Neuronal stem cell (in vitro differentiated cells): ENCODE measurements around the gene NEU4.
A peak's percentile ranks its signal among the peaks of the same experiment; 100 is the strongest.

Experiments used
- DNase-seq: peaks from one replicate; pipeline ENCODE4 v3.0.0-alpha.2; 2013; ENCODE audit warnings: low spot score
- H2AFZ ChIP-seq: one replicate; pipeline ENCODE4 v1.6.1; 2013; ENCODE audit warnings: mild to moderate bottlenecking, low read length, inconsistent platforms
- H2AK5ac ChIP-seq: 2 replicates; pipeline ENCODE4 v1.6.1; 2013; ENCODE audit warnings: low read depth, mild to moderate bottlenecking, inconsistent platforms, low read length, moderate library complexity, mixed read lengths
- H2BK120ac ChIP-seq: 2 replicates; pipeline ENCODE4 v1.6.1; 2013; ENCODE audit warnings: low read depth, mild to moderate bottlenecking, inconsistent platforms, low read length, moderate library complexity, mixed read lengths
- H2BK12ac ChIP-seq: one replicate; pipeline ENCODE4 v1.6.1; 2013; ENCODE audit warnings: low read length, inconsistent platforms
- H2BK15ac ChIP-seq: 2 replicates; pipeline ENCODE4 v1.6.1; 2013; ENCODE audit warnings: mild to moderate bottlenecking, low read length, inconsistent platforms, mixed read lengths
- H2BK5ac ChIP-seq: one replicate; pipeline ENCODE4 v1.6.1; 2013; ENCODE audit warnings: inconsistent platforms, mild to moderate bottlenecking, low read length, moderate library complexity
- H3K14ac ChIP-seq: one replicate; pipeline ENCODE4 v1.6.1; 2013; ENCODE audit warnings: low read length, inconsistent platforms
- H3K18ac ChIP-seq: 2 replicates; pipeline ENCODE4 v1.6.1; 2013; ENCODE audit warnings: low read length, inconsistent platforms
- H3K23ac ChIP-seq: 2 replicates; pipeline ENCODE4 v1.6.1; 2013; ENCODE audit warnings: low read depth, mild to moderate bottlenecking, mixed read lengths, low read length, inconsistent platforms; ENCODE audit not compliant: poor library complexity
- H3K27ac ChIP-seq: replicated peaks from 3 replicates; pipeline ENCODE4 v1.5.1; 2013; ENCODE audit warnings: low read length, inconsistent platforms
- H3K27me3 ChIP-seq, 3 experiments: 2 replicates each; pipeline ENCODE4 v1.6.1; 2013; ENCODE audit warnings: low read length in 3 of 3, mild to moderate bottlenecking in 2 of 3, inconsistent platforms in 1 of 3, low read depth in 1 of 3, mixed read lengths in 1 of 3, moderate library complexity in 1 of 3; ENCODE audit not compliant: control insufficient read depth in 3 of 3, insufficient read depth in 3 of 3
- H3K36me3 ChIP-seq, 2 donors: replicated peaks in 1 of 2; 2 replicates each; pipeline ENCODE4 v1.6.1; 2013; ENCODE audit warnings: low read length in 2 of 2; ENCODE audit not compliant: control insufficient read depth in 2 of 2, insufficient read depth in 2 of 2
- H3K4ac ChIP-seq: 2 replicates; pipeline ENCODE4 v1.6.1; 2013; ENCODE audit warnings: inconsistent platforms, mild to moderate bottlenecking, low read length, moderate library complexity
- H3K4me1 ChIP-seq, 2 donors: 1 replicate in 1 of 2; 2 replicates in 1 of 2; pipeline ENCODE4 v1.6.1; 2013; ENCODE audit warnings: low read length in 2 of 2, low read depth in 1 of 2; ENCODE audit not compliant: control insufficient read depth in 2 of 2, insufficient read depth in 1 of 2
- H3K4me2 ChIP-seq: one replicate; pipeline ENCODE4 v1.6.1; 2013; ENCODE audit warnings: mild to moderate bottlenecking, low read length, inconsistent platforms; ENCODE audit not compliant: insufficient read depth, poor library complexity, severe bottlenecking
- H3K4me3 ChIP-seq, 2 donors: 2 replicates each; pipeline ENCODE4 v1.5.1; 2013; ENCODE audit warnings: low read length in 2 of 2, mild to moderate bottlenecking in 2 of 2, inconsistent platforms in 1 of 2, moderate library complexity in 1 of 2
- H3K79me1 ChIP-seq: one replicate; pipeline ENCODE4 v1.6.1; 2013; ENCODE audit warnings: low read depth, mild to moderate bottlenecking, inconsistent platforms, low read length, moderate library complexity
- H3K9ac ChIP-seq: one replicate; pipeline ENCODE4 v1.6.1; 2013; ENCODE audit warnings: mild to moderate bottlenecking, low read depth, low read length, inconsistent platforms; ENCODE audit not compliant: poor library complexity
- H3K9me3 ChIP-seq, 2 donors: replicated peaks in 1 of 2; 2 replicates each; pipeline versions ENCODE3 to v1.6.1; 2013; ENCODE audit warnings: low read length in 2 of 2, mild to moderate bottlenecking in 2 of 2, inconsistent platforms in 1 of 2, low read depth in 1 of 2, mixed read lengths in 1 of 2, moderate library complexity in 1 of 2; ENCODE audit not compliant: control insufficient read depth in 2 of 2, insufficient read depth in 1 of 2
- H4K8ac ChIP-seq: one replicate; pipeline ENCODE4 v1.6.1; 2013; ENCODE audit warnings: low read depth, mild to moderate bottlenecking, inconsistent platforms, low read length, moderate library complexity
- H4K91ac ChIP-seq: one replicate; pipeline ENCODE4 v1.6.1; 2013; ENCODE audit warnings: low read length, low read depth, mild to moderate bottlenecking, inconsistent platforms; ENCODE audit not compliant: poor library complexity
- WGBS, 2 donors: extraction: QIAGEN DNeasy Blood & Tissue Kit; methylation state at CpG; one replicate each; pipeline ENCODE4 v1.1.7; 2013; ENCODE audit warnings: missing lambda C conversion rate in 2 of 2, mixed read lengths in 1 of 2; ENCODE audit not compliant: insufficient read length in 2 of 2, insufficient replicate concordance in 1 of 2; ENCODE audit errors: extremely low coverage in 2 of 2; 5-methylcytosine and 5-hydroxymethylcytosine counted together

Gene NEU4

DNA sequence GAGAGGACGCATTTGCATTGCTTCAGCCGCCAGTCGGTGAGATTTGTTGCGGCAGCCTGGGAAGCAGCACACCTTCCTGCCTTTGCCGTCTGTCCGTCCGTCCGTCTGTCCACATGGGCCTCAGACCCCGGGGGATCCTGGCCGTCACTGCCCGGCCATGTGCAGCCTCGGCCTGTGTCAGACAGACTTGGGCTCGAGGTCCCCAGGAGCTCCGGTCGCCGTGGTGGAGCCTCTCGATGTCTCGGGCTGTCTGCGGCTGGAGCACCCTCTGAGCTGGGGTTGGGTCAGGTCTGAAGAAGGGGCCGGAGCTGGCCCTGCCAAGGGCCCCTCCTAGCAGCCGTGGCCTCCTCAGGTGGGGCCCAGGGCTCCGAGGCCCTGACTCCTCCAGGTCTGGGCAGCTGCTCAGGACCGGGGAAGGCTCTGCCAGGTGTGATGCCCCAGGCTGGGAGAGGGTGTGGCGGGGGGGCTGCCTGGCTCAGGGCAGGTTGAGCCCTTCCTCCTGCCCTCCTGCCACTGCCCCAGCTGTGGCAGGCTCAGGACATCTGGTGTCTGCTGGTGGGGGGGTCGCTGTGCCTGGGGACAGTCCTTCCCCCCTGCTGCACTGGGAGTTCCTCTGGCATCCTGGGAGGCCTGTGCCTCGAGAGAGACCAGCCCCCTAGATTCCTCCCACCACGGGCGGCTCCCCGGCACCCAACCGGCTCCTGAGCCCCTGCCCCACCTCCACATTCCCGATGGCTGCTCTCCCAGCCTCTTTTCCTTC lies 11.8 kb downstream of the NEU4 start:
- peak overlapping the region; percentile 24 for H2BK5ac ChIP-seq
- no peak overlapping the region for H4K8ac ChIP-seq
- H2BK15ac ChIP-seq, result peak overlapping the region; percentile 81
- H3K23ac ChIP-seq, result peak overlapping the region; percentile 55
- peaks cover 3% of the 10 kb centered on the region for H3K79me1 ChIP-seq
- H2BK120ac ChIP-seq, result no peak overlapping the region
- H3K9me3 ChIP-seq, result peaks cover 0 to 4% of the 10 kb centered on the region in 2 donors
- H3K4ac ChIP-seq, result peak overlapping the region; percentile 84
- H3K9ac ChIP-seq, result no peak overlapping the region
- H2AK5ac ChIP-seq, result peak overlapping the region; percentile 94
- no peak for DNase-seq
- H3K4me1 ChIP-seq, result no peaks in the 10 kb centered on the region
- no peak overlapping the region for H2AFZ ChIP-seq
- WGBS, 2 donors, result no CpG with 5 or more reads among the region's 31 CpGs
- no peak overlapping the region for H3K4me3 ChIP-seq
- no peaks in the 10 kb centered on the region for H3K36me3 ChIP-seq
- peak overlapping the region; percentile 46 for H2BK12ac ChIP-seq
- peak overlapping the region; percentile 71 for H3K14ac ChIP-seq
- H3K27ac ChIP-seq, result no peak overlapping the region
- no peaks in the 10 kb centered on the region for H3K27me3 ChIP-seq
- peak overlapping the region; percentile 91 for H3K18ac ChIP-seq
- H4K91ac ChIP-seq, result no peak overlapping the region
- H3K4me2 ChIP-seq, result no peak overlapping the region

DNA sequence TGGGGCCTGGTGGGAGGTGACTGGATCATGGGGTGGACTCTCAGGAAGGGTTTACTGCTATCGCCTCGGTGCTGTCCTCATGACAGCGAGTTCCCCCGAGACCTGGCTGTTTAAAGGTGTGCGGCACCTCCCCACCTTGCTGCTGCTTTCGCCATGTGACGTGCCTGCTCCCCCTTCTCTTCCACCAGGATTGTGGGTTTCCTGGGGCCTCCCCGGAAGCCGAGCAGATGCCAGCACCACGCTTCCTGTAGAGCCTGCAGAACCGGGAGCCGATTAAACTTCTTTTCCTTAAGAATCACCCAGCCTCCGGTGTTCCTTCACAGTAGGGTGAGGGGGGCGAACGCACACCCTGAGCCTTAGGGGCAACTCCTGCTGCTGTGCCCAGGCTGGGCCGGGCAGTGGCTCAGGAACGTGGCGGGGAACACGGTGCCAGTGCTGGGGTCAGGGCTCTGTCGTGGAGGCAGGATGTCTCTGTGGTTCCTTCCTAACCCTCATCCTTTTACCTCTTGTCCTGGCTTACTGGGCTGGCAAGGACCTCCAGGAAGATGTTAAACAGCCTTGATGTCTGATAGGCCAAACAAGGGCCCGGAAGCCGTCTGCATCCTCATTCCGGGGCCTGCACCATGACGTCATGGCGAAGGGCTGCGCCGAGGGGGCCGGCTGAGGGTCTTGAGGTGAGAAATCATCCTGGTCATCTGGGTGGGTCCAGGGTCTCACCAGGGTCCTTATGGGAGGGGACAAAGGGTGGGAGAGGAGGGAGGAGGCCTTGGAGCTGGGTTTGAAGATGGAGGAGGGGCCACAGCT lies 12.7 kb downstream of the NEU4 start:
- no peaks in the 10 kb centered on the region for H3K27me3 ChIP-seq
- WGBS, 2 donors, result no CpG with 5 or more reads among the region's 28 CpGs
- no peak overlapping the region for H3K4me2 ChIP-seq
- no peak overlapping the region for H3K4ac ChIP-seq
- no peak overlapping the region for H3K18ac ChIP-seq
- H2BK5ac ChIP-seq, result no peak overlapping the region
- H3K9ac ChIP-seq, result no peak overlapping the region
- peaks cover 0 to 5% of the 10 kb centered on the region in 2 donors for H3K9me3 ChIP-seq
- H3K36me3 ChIP-seq, result no peaks in the 10 kb centered on the region
- H2BK120ac ChIP-seq, result no peak overlapping the region
- H3K4me3 ChIP-seq, result peak overlapping the region in 1 of 2 donors; percentile 6
- H3K23ac ChIP-seq, result no peak overlapping the region
- H2AFZ ChIP-seq, result no peak overlapping the region
- DNase-seq, result no peak
- no peak overlapping the region for H4K8ac ChIP-seq
- H2AK5ac ChIP-seq, result peak overlapping the region; percentile 94
- H4K91ac ChIP-seq, result no peak overlapping the region
- no peaks in the 10 kb centered on the region for H3K4me1 ChIP-seq
- no peak overlapping the region for H3K27ac ChIP-seq
- no peak overlapping the region for H2BK15ac ChIP-seq
- peaks cover 3% of the 10 kb centered on the region for H3K79me1 ChIP-seq
- H3K14ac ChIP-seq, result no peak overlapping the region
- no peak overlapping the region for H2BK12ac ChIP-seq

- Histone ChIP-seq H3K27me3 (no peaks in the 10 kb centered on the region), H3K14ac (no peak overlapping the region), H2BK15ac (no peak overlapping the region), H3K27ac (no peak overlapping the region), H3K23ac (no peak overlapping the region), H4K91ac (no peak overlapping the region), H3K18ac (no peak overlapping the region), H3K4me3 (no peak overlapping the region), H4K8ac (no peak overlapping the region), H3K4me2 (no peak overlapping the region), H3K9ac (no peak overlapping the region), H3K79me1 (peaks cover 3% of the 10 kb centered on the region), H3K9me3 (peaks cover 4 to 9% of the 10 kb centered on the region in 2 donors), H2BK120ac (no peak overlapping the region), H2BK5ac (no peak overlapping the region), H2AFZ (no peak overlapping the region), H2BK12ac (peak overlapping the region; percentile 8), H2AK5ac (peak overlapping the region; percentile 63), H3K36me3 (no peaks in the 10 kb centered on the region), H3K4me1 (no peaks in the 10 kb centered on the region), H3K4ac (no peak overlapping the region)
- no CpG with 5 or more reads among the region's 14 CpGs for WGBS, 2 donors
- DNase-seq, result no peak
Measured at GRCh38 chr2:241822264-241822623, 13.3 kb downstream of the NEU4 start.
